Neural cell (in vitro differentiated cells): ENCODE results near the gene LRRC58.
"Not testable (repeated sequence)": the region's sequence is repeated elsewhere in the genome, so short reads cannot be mapped to it uniquely, and the experiment has no call there.

ENCODE experiments used
- EP300 ChIP-seq: fragments of 450-650 bp; conservative IDR thresholded peaks from 2 replicates; pipeline ENCODE4 v1.6.1; 2014; ENCODE audit warnings: antibody characterized with exemption, mild to moderate bottlenecking, moderate library complexity; ENCODE audit not compliant: poor library complexity, severe bottlenecking
- TF ChIP-seq, protein P1 (sequence below): fragments of 450-650 bp; IDR thresholded peaks from 2 replicates; pipeline ENCODE4 v1.5.1; 2014; ENCODE audit warnings: antibody characterized with exemption, mild to moderate bottlenecking, moderate library complexity; ENCODE audit not compliant: poor library complexity, severe bottlenecking
- TF ChIP-seq, protein P2 (sequence below): IDR thresholded peaks from 2 replicates; pipeline ENCODE4 v1.6.1; 2012; ENCODE audit warnings: borderline replicate concordance

DNA sequence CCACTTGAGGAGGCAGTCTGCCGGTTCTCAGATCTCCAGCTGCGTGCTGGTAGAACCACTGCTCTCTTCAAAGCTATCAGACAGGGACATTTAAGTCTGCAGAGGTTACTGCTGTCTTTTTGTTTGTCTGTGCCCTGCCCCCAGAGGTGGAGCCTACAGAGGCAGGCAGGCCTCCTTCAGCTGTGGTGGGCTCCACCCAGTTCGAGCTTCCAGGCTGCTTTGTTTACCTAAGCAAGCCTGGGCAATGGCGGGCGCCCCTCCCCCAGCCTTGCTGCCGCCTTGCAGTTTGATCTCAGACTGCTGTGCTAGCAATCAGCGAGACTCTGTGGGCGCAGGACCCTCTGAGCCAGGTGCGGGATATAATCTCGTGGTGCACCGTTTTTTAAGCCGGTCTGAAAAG, 28.8 kb upstream of the LRRC58 start:
- TF ChIP-seq, protein P1, sequence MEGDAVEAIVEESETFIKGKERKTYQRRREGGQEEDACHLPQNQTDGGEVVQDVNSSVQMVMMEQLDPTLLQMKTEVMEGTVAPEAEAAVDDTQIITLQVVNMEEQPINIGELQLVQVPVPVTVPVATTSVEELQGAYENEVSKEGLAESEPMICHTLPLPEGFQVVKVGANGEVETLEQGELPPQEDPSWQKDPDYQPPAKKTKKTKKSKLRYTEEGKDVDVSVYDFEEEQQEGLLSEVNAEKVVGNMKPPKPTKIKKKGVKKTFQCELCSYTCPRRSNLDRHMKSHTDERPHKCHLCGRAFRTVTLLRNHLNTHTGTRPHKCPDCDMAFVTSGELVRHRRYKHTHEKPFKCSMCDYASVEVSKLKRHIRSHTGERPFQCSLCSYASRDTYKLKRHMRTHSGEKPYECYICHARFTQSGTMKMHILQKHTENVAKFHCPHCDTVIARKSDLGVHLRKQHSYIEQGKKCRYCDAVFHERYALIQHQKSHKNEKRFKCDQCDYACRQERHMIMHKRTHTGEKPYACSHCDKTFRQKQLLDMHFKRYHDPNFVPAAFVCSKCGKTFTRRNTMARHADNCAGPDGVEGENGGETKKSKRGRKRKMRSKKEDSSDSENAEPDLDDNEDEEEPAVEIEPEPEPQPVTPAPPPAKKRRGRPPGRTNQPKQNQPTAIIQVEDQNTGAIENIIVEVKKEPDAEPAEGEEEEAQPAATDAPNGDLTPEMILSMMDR: not testable (repeated sequence)
- TF ChIP-seq, protein P2, sequence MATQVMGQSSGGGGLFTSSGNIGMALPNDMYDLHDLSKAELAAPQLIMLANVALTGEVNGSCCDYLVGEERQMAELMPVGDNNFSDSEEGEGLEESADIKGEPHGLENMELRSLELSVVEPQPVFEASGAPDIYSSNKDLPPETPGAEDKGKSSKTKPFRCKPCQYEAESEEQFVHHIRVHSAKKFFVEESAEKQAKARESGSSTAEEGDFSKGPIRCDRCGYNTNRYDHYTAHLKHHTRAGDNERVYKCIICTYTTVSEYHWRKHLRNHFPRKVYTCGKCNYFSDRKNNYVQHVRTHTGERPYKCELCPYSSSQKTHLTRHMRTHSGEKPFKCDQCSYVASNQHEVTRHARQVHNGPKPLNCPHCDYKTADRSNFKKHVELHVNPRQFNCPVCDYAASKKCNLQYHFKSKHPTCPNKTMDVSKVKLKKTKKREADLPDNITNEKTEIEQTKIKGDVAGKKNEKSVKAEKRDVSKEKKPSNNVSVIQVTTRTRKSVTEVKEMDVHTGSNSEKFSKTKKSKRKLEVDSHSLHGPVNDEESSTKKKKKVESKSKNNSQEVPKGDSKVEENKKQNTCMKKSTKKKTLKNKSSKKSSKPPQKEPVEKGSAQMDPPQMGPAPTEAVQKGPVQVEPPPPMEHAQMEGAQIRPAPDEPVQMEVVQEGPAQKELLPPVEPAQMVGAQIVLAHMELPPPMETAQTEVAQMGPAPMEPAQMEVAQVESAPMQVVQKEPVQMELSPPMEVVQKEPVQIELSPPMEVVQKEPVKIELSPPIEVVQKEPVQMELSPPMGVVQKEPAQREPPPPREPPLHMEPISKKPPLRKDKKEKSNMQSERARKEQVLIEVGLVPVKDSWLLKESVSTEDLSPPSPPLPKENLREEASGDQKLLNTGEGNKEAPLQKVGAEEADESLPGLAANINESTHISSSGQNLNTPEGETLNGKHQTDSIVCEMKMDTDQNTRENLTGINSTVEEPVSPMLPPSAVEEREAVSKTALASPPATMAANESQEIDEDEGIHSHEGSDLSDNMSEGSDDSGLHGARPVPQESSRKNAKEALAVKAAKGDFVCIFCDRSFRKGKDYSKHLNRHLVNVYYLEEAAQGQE: not testable (repeated sequence)
- TF ChIP-seq EP300: not testable (repeated sequence)
